ENCODE measurements around the gene FAAP20. TPM values are rescaled to one million over a fixed set of nuclear protein-coding genes. Genes with fewer than 3 reads are reported as not detected.

FAAP20 gene
- total RNA-seq, 1 experiment from 2014 or later = 133 TPM

GRCh38 chr1:2227346-2228156 is 33.0 kb upstream of the FAAP20 start (continued):
- no peak for TF ChIP-seq PREB (CRISPR knock-in tag; IDR thresholded peaks at IDR 0.05; ENCODE audit: borderline replicate concordance)
- no peak for TF ChIP-seq NR2C2 (CRISPR knock-in tag; IDR thresholded peaks at IDR 0.05)
- TF ChIP-seq OVOL2 (CRISPR knock-in tag; IDR thresholded peaks at IDR 0.05; ENCODE audit: borderline replicate concordance) = no peak
- TF ChIP-seq ZNF671 (CRISPR knock-in tag; IDR thresholded peaks at IDR 0.05) = no peak
- no peak for TF ChIP-seq ATF1 (CRISPR knock-in tag; IDR thresholded peaks at IDR 0.05)
- TF ChIP-seq ATF3 (CRISPR knock-in tag; conservative IDR thresholded peaks at IDR 0.05) = no peak
- no peak for TF ChIP-seq STAT6 (CRISPR knock-in tag; conservative IDR thresholded peaks at IDR 0.05; ENCODE audit: low read depth)
- TF ChIP-seq ZNF219 (CRISPR knock-in tag; IDR thresholded peaks at IDR 0.05; ENCODE audit: borderline replicate concordance) = no peak

GRCh38 chr1:2226525-2227345 is 32.2 kb upstream of the FAAP20 start:
- H3K4me1 Mint-ChIP-seq = peaks cover 22% of the 10 kb centered on the region
- H3K9me3 Mint-ChIP-seq = no peaks in the 10 kb centered on the region
- H3K27ac Mint-ChIP-seq = no peak overlapping the region
- ChIA-PET CTCF (interaction anchor here (1.4 to 2.0 kb wide), 2 partner anchors 21 to 89 kb away, joined by 3 to 7 read pairs; no protein-coding TSS in a partner anchor), POLR2A (interaction anchor here (0.6 to 1.4 kb wide), 2 partner anchors 9 to 21 kb away, joined by 3 to 4 read pairs; no protein-coding TSS in a partner anchor)
- DNase-seq (ENCODE audit: low spot score) (peak; percentile 53), ATAC-seq (no peak)
- H3K4me3 Mint-ChIP-seq = peak overlapping the region; percentile 66
- no peaks in the 10 kb centered on the region for H3K36me3 Mint-ChIP-seq
- H3K27me3 Mint-ChIP-seq (ENCODE audit: low read depth) = no peaks in the 10 kb centered on the region
- TF ChIP-seq FOXP1 (CRISPR knock-in tag; IDR thresholded peaks at IDR 0.05; ENCODE audit: borderline replicate concordance) (peak; percentile 17; the same call in 1 of the 2 replicates), ZSCAN18 (CRISPR knock-in tag; IDR thresholded peaks at IDR 0.05) (no peak), SMAD3 (CRISPR knock-in tag; IDR thresholded peaks at IDR 0.05; ENCODE audit: borderline replicate concordance) (no peak), ZMAT4 (CRISPR knock-in tag; IDR thresholded peaks at IDR 0.05) (no peak), ZNF232 (CRISPR knock-in tag; IDR thresholded peaks at IDR 0.05) (no peak), ZBTB43 (CRISPR knock-in tag; IDR thresholded peaks at IDR 0.05) (peak; percentile 54; the same call in 1 of the 2 replicates), ETV6 (CRISPR knock-in tag; IDR thresholded peaks at IDR 0.05) (0 out of 2 replicates have a peak, but pooled peaks have one; percentile 14), EMX1 (CRISPR knock-in tag; IDR thresholded peaks at IDR 0.05) (no peak), MAX (CRISPR knock-in tag; IDR thresholded peaks at IDR 0.05) (no peak; the same call in 1 of the 2 replicates), E2F4 (CRISPR knock-in tag; IDR thresholded peaks at IDR 0.05; ENCODE audit: borderline replicate concordance, low read depth) (no peak), NR1H2 (CRISPR knock-in tag; IDR thresholded peaks at IDR 0.05) (no peak), ZNF423 (CRISPR knock-in tag; IDR thresholded peaks at IDR 0.05) (peak; percentile 64; the same call in 1 of the 2 replicates), FOXJ3 (CRISPR knock-in tag; IDR thresholded peaks at IDR 0.05; ENCODE audit: borderline replicate concordance) (no peak), GTF2I (CRISPR knock-in tag; conservative IDR thresholded peaks at IDR 0.05) (no peak), FOXP4 (CRISPR knock-in tag; IDR thresholded peaks at IDR 0.05) (0 out of 2 replicates have a peak, but pooled peaks have one; percentile 28)

Measured in WTC11 (cell line).